HL-60 (cell line): ENCODE measurements around the gene MEF2A.

ENCODE experiments used
- POLR2AphosphoS5 ChIP-seq: IDR thresholded peaks from 2 replicates; pipeline ENCODE4 v1.6.1; 2012; ENCODE audit warnings: low read depth
- TF ChIP-seq, protein P1 (sequence below): IDR thresholded peaks from one replicate; pipeline ENCODE4 v1.5.1; 2011; ENCODE audit warnings: low read length, control low read depth, inconsistent platforms; ENCODE audit not compliant: insufficient read depth
- TF ChIP-seq, protein P2 (sequence below): IDR thresholded peaks from 2 replicates; pipeline ENCODE4 v1.6.1; 2012; ENCODE audit warnings: low read depth; ENCODE audit not compliant: insufficient replicate concordance

- no peak for TF ChIP-seq POLR2AphosphoS5
- TF ChIP-seq, protein P1, sequence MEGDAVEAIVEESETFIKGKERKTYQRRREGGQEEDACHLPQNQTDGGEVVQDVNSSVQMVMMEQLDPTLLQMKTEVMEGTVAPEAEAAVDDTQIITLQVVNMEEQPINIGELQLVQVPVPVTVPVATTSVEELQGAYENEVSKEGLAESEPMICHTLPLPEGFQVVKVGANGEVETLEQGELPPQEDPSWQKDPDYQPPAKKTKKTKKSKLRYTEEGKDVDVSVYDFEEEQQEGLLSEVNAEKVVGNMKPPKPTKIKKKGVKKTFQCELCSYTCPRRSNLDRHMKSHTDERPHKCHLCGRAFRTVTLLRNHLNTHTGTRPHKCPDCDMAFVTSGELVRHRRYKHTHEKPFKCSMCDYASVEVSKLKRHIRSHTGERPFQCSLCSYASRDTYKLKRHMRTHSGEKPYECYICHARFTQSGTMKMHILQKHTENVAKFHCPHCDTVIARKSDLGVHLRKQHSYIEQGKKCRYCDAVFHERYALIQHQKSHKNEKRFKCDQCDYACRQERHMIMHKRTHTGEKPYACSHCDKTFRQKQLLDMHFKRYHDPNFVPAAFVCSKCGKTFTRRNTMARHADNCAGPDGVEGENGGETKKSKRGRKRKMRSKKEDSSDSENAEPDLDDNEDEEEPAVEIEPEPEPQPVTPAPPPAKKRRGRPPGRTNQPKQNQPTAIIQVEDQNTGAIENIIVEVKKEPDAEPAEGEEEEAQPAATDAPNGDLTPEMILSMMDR, result no peak
- TF ChIP-seq, protein P2, sequence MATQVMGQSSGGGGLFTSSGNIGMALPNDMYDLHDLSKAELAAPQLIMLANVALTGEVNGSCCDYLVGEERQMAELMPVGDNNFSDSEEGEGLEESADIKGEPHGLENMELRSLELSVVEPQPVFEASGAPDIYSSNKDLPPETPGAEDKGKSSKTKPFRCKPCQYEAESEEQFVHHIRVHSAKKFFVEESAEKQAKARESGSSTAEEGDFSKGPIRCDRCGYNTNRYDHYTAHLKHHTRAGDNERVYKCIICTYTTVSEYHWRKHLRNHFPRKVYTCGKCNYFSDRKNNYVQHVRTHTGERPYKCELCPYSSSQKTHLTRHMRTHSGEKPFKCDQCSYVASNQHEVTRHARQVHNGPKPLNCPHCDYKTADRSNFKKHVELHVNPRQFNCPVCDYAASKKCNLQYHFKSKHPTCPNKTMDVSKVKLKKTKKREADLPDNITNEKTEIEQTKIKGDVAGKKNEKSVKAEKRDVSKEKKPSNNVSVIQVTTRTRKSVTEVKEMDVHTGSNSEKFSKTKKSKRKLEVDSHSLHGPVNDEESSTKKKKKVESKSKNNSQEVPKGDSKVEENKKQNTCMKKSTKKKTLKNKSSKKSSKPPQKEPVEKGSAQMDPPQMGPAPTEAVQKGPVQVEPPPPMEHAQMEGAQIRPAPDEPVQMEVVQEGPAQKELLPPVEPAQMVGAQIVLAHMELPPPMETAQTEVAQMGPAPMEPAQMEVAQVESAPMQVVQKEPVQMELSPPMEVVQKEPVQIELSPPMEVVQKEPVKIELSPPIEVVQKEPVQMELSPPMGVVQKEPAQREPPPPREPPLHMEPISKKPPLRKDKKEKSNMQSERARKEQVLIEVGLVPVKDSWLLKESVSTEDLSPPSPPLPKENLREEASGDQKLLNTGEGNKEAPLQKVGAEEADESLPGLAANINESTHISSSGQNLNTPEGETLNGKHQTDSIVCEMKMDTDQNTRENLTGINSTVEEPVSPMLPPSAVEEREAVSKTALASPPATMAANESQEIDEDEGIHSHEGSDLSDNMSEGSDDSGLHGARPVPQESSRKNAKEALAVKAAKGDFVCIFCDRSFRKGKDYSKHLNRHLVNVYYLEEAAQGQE, result no peak
Measured at GRCh38 chr15:99680276-99680675, 114.5 kb downstream of the MEF2A start.
